Neural progenitor cell (in vitro differentiated cells): ENCODE data around the gene ZSCAN5B. TPM values are rescaled to one million over a fixed set of nuclear protein-coding genes. Genes with fewer than 3 reads are reported as not detected.

Source experiments
- DNase-seq: peaks from one replicate; pipeline ENCODE4 v3.0.0-alpha.2; 2016; ENCODE audit warnings: low spot score
- H2AFZ ChIP-seq: fragments of 200-600 bp; sonication (generic); replicated peaks from 2 replicates; pipeline ENCODE4 v1.6.1; 2016; ENCODE audit warnings: antibody characterized with exemption
- H3F3A ChIP-seq: fragments of 200-600 bp; sonication (generic); 2 replicates; pipeline ENCODE4 v1.6.1; 2016; ENCODE audit warnings: antibody characterized with exemption, low read depth
- H3K27ac ChIP-seq: fragments of 200-600 bp; sonication (generic); 2 replicates; pipeline ENCODE4 v1.5.1; 2016; ENCODE audit warnings: mild to moderate bottlenecking
- H3K27me3 ChIP-seq: fragments of 200-600 bp; sonication (generic); 2 replicates; pipeline ENCODE4 v1.6.1; 2016; ENCODE audit warnings: mild to moderate bottlenecking, moderate library complexity
- H3K36me3 ChIP-seq: fragments of 200-600 bp; sonication (generic); 2 replicates; pipeline ENCODE4 v1.5.1; 2016
- H3K4me1 ChIP-seq: fragments of 200-600 bp; sonication (generic); 2 replicates; pipeline ENCODE4 v1.6.1; 2016; ENCODE audit warnings: mixed run types
- H3K4me2 ChIP-seq: fragments of 200-600 bp; sonication (generic); 2 replicates; pipeline ENCODE4 v1.6.1; 2016
- H3K4me3 ChIP-seq: fragments of 200-600 bp; sonication (generic); 2 replicates; pipeline ENCODE4 v1.5.1; 2016
- H3K79me2 ChIP-seq: fragments of 200-600 bp; sonication (generic); 2 replicates; pipeline ENCODE4 v1.6.1; 2016; ENCODE audit warnings: low read depth
- H3K9ac ChIP-seq: fragments of 200-600 bp; sonication (generic); 2 replicates; pipeline ENCODE4 v1.6.1; 2016
- H3K9me3 ChIP-seq: fragments of 200-600 bp; sonication (generic); 2 replicates; pipeline ENCODE4 v1.5.1; 2016; ENCODE audit warnings: low read depth
- H4K20me1 ChIP-seq: fragments of 200-600 bp; sonication (generic); 2 replicates; pipeline ENCODE4 v1.6.1; 2016; ENCODE audit warnings: low read depth
- H3K27ac Mint-ChIP-seq: 3 replicates; pipeline ENCODE4 v1.8.0; 2021; ENCODE audit warnings: mixed read lengths
- H3K27me3 Mint-ChIP-seq: 2 replicates; pipeline ENCODE4 v1.8.0; 2022; ENCODE audit warnings: low read depth, mild to moderate bottlenecking, inconsistent platforms, moderate library complexity, mixed read lengths; ENCODE audit not compliant: insufficient read depth
- H3K36me3 Mint-ChIP-seq: 3 replicates; pipeline ENCODE4 v1.8.0; 2021; ENCODE audit warnings: mixed read lengths
- H3K4me1 Mint-ChIP-seq: 3 replicates; pipeline ENCODE4 v1.8.0; 2021; ENCODE audit warnings: mixed read lengths
- H3K4me3 Mint-ChIP-seq: 3 replicates; pipeline ENCODE4 v1.8.0; 2021; ENCODE audit warnings: mild to moderate bottlenecking, moderate library complexity, mixed read lengths
- H3K9me3 Mint-ChIP-seq: 3 replicates; pipeline ENCODE4 v1.8.0; 2020; ENCODE audit warnings: mixed read lengths
- CTCF ChIP-seq: fragments of 200-600 bp; sonication (generic); IDR thresholded peaks from 2 replicates; pipeline ENCODE4 v1.5.1; 2017; ENCODE audit warnings: antibody characterized with exemption, mild to moderate bottlenecking
- EZH2 ChIP-seq: fragments of 200-600 bp; sonication (generic); IDR thresholded peaks from 2 replicates; pipeline ENCODE4 v1.6.1; 2017; ENCODE audit warnings: antibody characterized with exemption, mild to moderate bottlenecking, moderate library complexity
- EZH2phosphoT487 ChIP-seq: fragments of 200-600 bp; sonication (generic); IDR thresholded peaks from 2 replicates; pipeline ENCODE4 v1.6.1; 2017; ENCODE audit warnings: antibody characterized with exemption
- total RNA-seq: library from RNA; depleted of rRNA; stranded (reverse); fragments of >200 nt; gene quantifications from 2 replicates; pipeline ENCODE4 v1.2.3, GENCODE V29; 2015; ENCODE audit warnings: low replicate concordance

ZSCAN5B gene
- total RNA-seq, 1 donor from 2014 or later = not detected

GRCh38 chr19:56161534-56161933, 36.0 kb downstream of the ZSCAN5B start:
- H3K9ac ChIP-seq = no peak overlapping the region
- Mint-ChIP-seq H3K9me3 (no peaks in the 10 kb centered on the region), H3K36me3 (peaks cover 8% of the 10 kb centered on the region), H3K4me3 (no peak overlapping the region), H3K27ac (no peak overlapping the region), H3K4me1 (no peaks in the 10 kb centered on the region), H3K27me3 (peaks cover 3% of the 10 kb centered on the region)
- no peaks in the 10 kb centered on the region for H3K36me3 ChIP-seq
- no peak overlapping the region for H3K4me2 ChIP-seq
- H3K9me3 ChIP-seq = no peaks in the 10 kb centered on the region
- no peak for DNase-seq
- H3K27ac ChIP-seq = no peak overlapping the region
- no peaks in the 10 kb centered on the region for H3K79me2 ChIP-seq
- TF ChIP-seq EZH2phosphoT487 (no peak), CTCF (no peak), EZH2 (no peak)
- no peaks in the 10 kb centered on the region for H4K20me1 ChIP-seq
- H3K4me1 ChIP-seq = no peaks in the 10 kb centered on the region
- no peaks in the 10 kb centered on the region for H3F3A ChIP-seq
- no peaks in the 10 kb centered on the region for H3K27me3 ChIP-seq
- no peak overlapping the region for H3K4me3 ChIP-seq
- no peak overlapping the region for H2AFZ ChIP-seq

DNA sequence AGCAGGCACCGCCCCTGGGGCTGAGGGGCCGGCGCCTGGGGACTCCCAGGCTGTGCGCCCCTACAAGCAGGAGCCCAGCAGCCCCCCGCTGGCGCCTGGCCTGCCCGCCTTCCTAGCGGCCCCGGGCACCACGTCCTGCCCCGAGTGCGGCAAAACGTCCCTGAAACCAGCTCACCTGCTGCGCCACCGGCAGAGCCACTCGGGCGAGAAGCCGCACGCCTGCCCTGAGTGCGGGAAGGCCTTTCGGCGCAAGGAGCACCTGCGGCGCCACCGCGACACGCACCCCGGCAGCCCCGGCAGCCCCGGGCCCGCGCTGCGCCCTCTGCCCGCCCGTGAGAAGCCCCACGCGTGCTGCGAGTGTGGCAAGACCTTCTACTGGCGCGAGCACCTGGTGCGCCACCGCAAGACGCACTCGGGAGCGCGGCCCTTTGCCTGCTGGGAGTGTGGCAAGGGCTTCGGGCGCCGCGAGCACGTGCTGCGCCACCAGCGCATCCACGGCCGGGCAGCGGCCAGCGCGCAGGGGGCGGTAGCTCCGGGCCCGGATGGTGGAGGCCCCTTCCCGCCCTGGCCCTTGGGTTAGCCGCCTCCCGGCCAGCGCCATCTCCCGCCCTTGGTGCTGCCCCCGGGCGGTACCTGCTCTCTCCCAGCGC, 37.8 kb downstream of the ZSCAN5B start:
- H4K20me1 ChIP-seq = no peaks in the 10 kb centered on the region
- no peak overlapping the region for H3K4me3 ChIP-seq
- DNase-seq = no peak
- no peak for TF ChIP-seq EZH2phosphoT487
- TF ChIP-seq CTCF = no peak
- TF ChIP-seq EZH2 = no peak
- Mint-ChIP-seq H3K27ac (no peak overlapping the region), H3K36me3 (peaks cover 20% of the 10 kb centered on the region), H3K27me3 (peaks cover 8% of the 10 kb centered on the region), H3K4me3 (no peak overlapping the region), H3K4me1 (no peaks in the 10 kb centered on the region), H3K9me3 (no peaks in the 10 kb centered on the region)
- no peaks in the 10 kb centered on the region for H3F3A ChIP-seq
- no peak overlapping the region for H3K4me2 ChIP-seq
- no peak overlapping the region for H2AFZ ChIP-seq
- H3K9me3 ChIP-seq = no peaks in the 10 kb centered on the region
- no peaks in the 10 kb centered on the region for H3K27me3 ChIP-seq
- no peaks in the 10 kb centered on the region for H3K79me2 ChIP-seq
- no peaks in the 10 kb centered on the region for H3K4me1 ChIP-seq
- H3K27ac ChIP-seq = no peak overlapping the region
- H3K36me3 ChIP-seq = no peaks in the 10 kb centered on the region
- H3K9ac ChIP-seq = no peak overlapping the region

DNA sequence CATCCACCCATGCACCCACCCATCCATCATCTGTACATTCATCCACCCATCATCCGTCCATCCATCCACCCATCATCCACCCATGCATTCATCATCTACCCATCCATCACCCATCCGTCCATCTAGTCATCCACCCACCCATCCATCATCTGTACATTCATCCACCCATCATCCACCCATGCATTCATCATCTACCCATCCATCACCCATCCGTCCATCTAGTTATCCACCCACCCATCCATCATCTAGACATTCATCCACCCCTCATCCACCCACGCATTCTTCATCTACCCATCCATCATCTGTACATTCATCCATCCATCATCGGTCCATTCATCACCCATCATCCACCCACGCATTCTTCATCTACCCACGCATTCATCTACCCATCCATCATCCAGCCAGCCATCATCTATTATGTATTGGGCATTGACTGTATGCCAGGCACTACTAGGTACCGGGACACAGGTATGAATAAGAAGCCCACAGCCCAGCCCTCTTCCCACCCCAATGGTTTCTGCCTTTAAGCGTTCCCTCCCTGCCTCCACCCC, 38.5 kb downstream of the ZSCAN5B start:
- H4K20me1 ChIP-seq = peaks cover 2% of the 10 kb centered on the region
- no peak for DNase-seq
- no peaks in the 10 kb centered on the region for H3K9me3 Mint-ChIP-seq
- H3K9me3 ChIP-seq = no peaks in the 10 kb centered on the region
- H3F3A ChIP-seq = no peaks in the 10 kb centered on the region
- peaks cover 9% of the 10 kb centered on the region for H3K27me3 Mint-ChIP-seq
- H2AFZ ChIP-seq = no peak overlapping the region
- H3K36me3 Mint-ChIP-seq = peaks cover 20% of the 10 kb centered on the region
- H3K4me1 Mint-ChIP-seq = no peaks in the 10 kb centered on the region
- no peaks in the 10 kb centered on the region for H3K27me3 ChIP-seq
- H3K4me3 Mint-ChIP-seq = no peak overlapping the region
- H3K36me3 ChIP-seq = no peaks in the 10 kb centered on the region
- no peak overlapping the region for H3K4me3 ChIP-seq
- peaks cover under 1% of the 10 kb centered on the region for H3K4me1 ChIP-seq
- no peak overlapping the region for H3K27ac ChIP-seq
- H3K79me2 ChIP-seq = no peaks in the 10 kb centered on the region
- no peak overlapping the region for H3K27ac Mint-ChIP-seq
- H3K4me2 ChIP-seq = no peak overlapping the region
- TF ChIP-seq EZH2 = no peak
- TF ChIP-seq CTCF = no peak
- TF ChIP-seq EZH2phosphoT487 = no peak
- no peak overlapping the region for H3K9ac ChIP-seq
